ENCODE data around the gene KRTAP5-7. TPM values are rescaled to one million over a fixed set of nuclear protein-coding genes. Genes with fewer than 3 reads are reported as not detected.
A peak's percentile ranks its signal among the peaks of the same experiment; 100 is the strongest.

KRTAP5-7 gene
- total RNA-seq, 1 experiment from 2014 or later: not detected

GRCh38 chr11:71545405-71545966 is 18.4 kb downstream of the KRTAP5-7 start:
- Histone ChIP-seq H3K36me3 (ENCODE audit: control insufficient read depth, insufficient read depth, low read length) (no peaks in the 10 kb centered on the region), H3K9me3 (peaks cover 5% of the 10 kb centered on the region; the same call in 1 of the 2 replicates), H3K27me3 (replicated peaks; ENCODE audit: control insufficient read depth, insufficient read depth, low read length) (no peaks in the 10 kb centered on the region), H3K4me1 (peaks cover 18% of the 10 kb centered on the region), H3K4me3 (ENCODE audit: low read depth, low read length) (no peak overlapping the region)
- H3K4me3 Mint-ChIP-seq (ENCODE audit: unreplicated experiment): no peak overlapping the region
- no peak for DNase-seq
- H3K27ac Mint-ChIP-seq (ENCODE audit: unreplicated experiment): no peak overlapping the region
- BruUV-seq (replicated peaks): no TSS peak
- H3K9me3 Mint-ChIP-seq (ENCODE audit: unreplicated experiment): peaks cover 27% of the 10 kb centered on the region
- CTCF ChIA-PET: interaction anchor here (0.6 kb wide), 1 partner anchor 93 kb away, joined by 4 read pairs; the partner anchor contains the start of gene NADSYN1
- POLR2A ChIA-PET: no interaction called here
- H3K36me3 Mint-ChIP-seq (ENCODE audit: insufficient read depth, unreplicated experiment): no peaks in the 10 kb centered on the region
- peaks cover 5% of the 10 kb centered on the region for H3K27me3 Mint-ChIP-seq (ENCODE audit: insufficient read depth, unreplicated experiment)
- intact Hi-C loops (cut with micrococcal nuclease; ENCODE audit: unreplicated experiment): no loop called here
- TF ChIP-seq CTCF (IDR thresholded peaks at IDR 0.05; ENCODE audit: insufficient read depth in 1 of 2, low read depth in 1 of 2, low read length in 1 of 2, severe bottlenecking in 1 of 2, unreplicated experiment in 1 of 2): no peak
- H3K4me1 Mint-ChIP-seq (ENCODE audit: low read depth, unreplicated experiment): peaks cover 19% of the 10 kb centered on the region

GRCh38 chr11:71548120-71548519 is 21.1 kb downstream of the KRTAP5-7 start, which contains the start of gene KRTAP5-9:
TSS of gene KRTAP5-9 (plus strand) at chr11:71548420. CDS start at chr11:71548658, 238 bp downstream.
- POLR2A ChIA-PET: no interaction called here
- H3K27ac Mint-ChIP-seq (ENCODE audit: unreplicated experiment): no peak within 1 kb of the TSS
- H3K4me1 ChIP-seq: peaks cover 18% of the 10 kb centered on the region
- H3K4me3 Mint-ChIP-seq (ENCODE audit: unreplicated experiment): no peak within 1 kb of the TSS
- H3K4me3 ChIP-seq (ENCODE audit: low read depth, low read length): no peak within 1 kb of the TSS
- H3K4me1 Mint-ChIP-seq (ENCODE audit: low read depth, unreplicated experiment): peaks cover 18% of the 10 kb centered on the region
- peak in 1 of 2 experiments; percentile 29 for DNase-seq
- intact Hi-C loops (cut with micrococcal nuclease; ENCODE audit: unreplicated experiment): no loop called here
- H3K36me3 Mint-ChIP-seq (ENCODE audit: insufficient read depth, unreplicated experiment): no peaks in the 10 kb centered on the region
- H3K27me3 ChIP-seq (replicated peaks; ENCODE audit: control insufficient read depth, insufficient read depth, low read length): no peaks in the 10 kb centered on the region
- no TSS peak for BruUV-seq (replicated peaks)
- no peak for TF ChIP-seq CTCF (IDR thresholded peaks at IDR 0.05; ENCODE audit: insufficient read depth in 1 of 2, low read depth in 1 of 2, low read length in 1 of 2, severe bottlenecking in 1 of 2, unreplicated experiment in 1 of 2)
- H3K9me3 Mint-ChIP-seq (ENCODE audit: unreplicated experiment): peaks cover 18% of the 10 kb centered on the region
- no peaks in the 10 kb centered on the region for H3K36me3 ChIP-seq (ENCODE audit: control insufficient read depth, insufficient read depth, low read length)
- CTCF ChIA-PET: interaction anchor here (1.1 kb wide), 1 partner anchor 15 kb away, joined by 4 read pairs; no protein-coding TSS in a partner anchor
- H3K9me3 ChIP-seq: peaks cover 5% of the 10 kb centered on the region; the same call in 1 of the 2 replicates
- peaks cover 5% of the 10 kb centered on the region for H3K27me3 Mint-ChIP-seq (ENCODE audit: insufficient read depth, unreplicated experiment)

- POLR2A ChIA-PET: no interaction called here
- no peaks in the 10 kb centered on the region for H3K36me3 Mint-ChIP-seq (ENCODE audit: insufficient read depth, unreplicated experiment)
- peaks cover 17% of the 10 kb centered on the region for H3K4me1 ChIP-seq
Measured at GRCh38 chr11:71548716-71549151, 21.7 kb downstream of the KRTAP5-7 start.

More at GRCh38 chr11:71548716-71549151, 21.7 kb downstream of the KRTAP5-7 start:
- no peak overlapping the region for H3K4me3 Mint-ChIP-seq (ENCODE audit: unreplicated experiment)
- no peak overlapping the region for H3K4me3 ChIP-seq (ENCODE audit: low read depth, low read length)
- no peak for TF ChIP-seq CTCF (IDR thresholded peaks at IDR 0.05; ENCODE audit: insufficient read depth in 1 of 2, low read depth in 1 of 2, low read length in 1 of 2, severe bottlenecking in 1 of 2, unreplicated experiment in 1 of 2)
- no TSS peak for BruUV-seq (replicated peaks)
- DNase-seq: peak in 1 of 2 experiments; percentile 40
- peaks cover 5% of the 10 kb centered on the region for H3K27me3 Mint-ChIP-seq (ENCODE audit: insufficient read depth, unreplicated experiment)
- peaks cover 5% of the 10 kb centered on the region; the same call in 1 of the 2 replicates for H3K9me3 ChIP-seq
- CTCF ChIA-PET: interaction anchor here (0.5 to 1.1 kb wide), 2 partner anchors 15 to 222 kb away, joined by 4 to 6 read pairs; no protein-coding TSS in a partner anchor
- intact Hi-C loops (cut with micrococcal nuclease; ENCODE audit: unreplicated experiment): no loop called here
- peaks cover 12% of the 10 kb centered on the region for H3K4me1 Mint-ChIP-seq (ENCODE audit: low read depth, unreplicated experiment)
- peaks cover 18% of the 10 kb centered on the region for H3K9me3 Mint-ChIP-seq (ENCODE audit: unreplicated experiment)
- H3K36me3 ChIP-seq (ENCODE audit: control insufficient read depth, insufficient read depth, low read length): no peaks in the 10 kb centered on the region
- H3K27me3 ChIP-seq (replicated peaks; ENCODE audit: control insufficient read depth, insufficient read depth, low read length): no peaks in the 10 kb centered on the region
- no peak overlapping the region for H3K27ac Mint-ChIP-seq (ENCODE audit: unreplicated experiment)
